K562 (cell line): Measurements from ENCODE around the gene ITPA. TPM values are rescaled to one million over a fixed set of nuclear protein-coding genes. Genes with fewer than 3 reads are reported as not detected.

ENCODE experiments used
- CHD2 ChIP-seq: IDR thresholded peaks from 2 replicates; pipeline ENCODE4 v1.6.1; 2011; ENCODE audit warnings: low read depth, low read length
- ELF4 ChIP-seq: fragments of 450-650 bp; formaldehyde crosslinking; IDR thresholded peaks from 2 replicates; pipeline ENCODE4 v1.4.0; 2022; ENCODE audit warnings: missing genetic modification characterization
- ERF ChIP-seq: fragments of 450-650 bp; formaldehyde crosslinking; IDR thresholded peaks from 2 replicates; pipeline ENCODE4 v1.4.0; 2020; ENCODE audit warnings: mild to moderate bottlenecking, mixed read lengths
- GABPB1 ChIP-seq: sonication (generic); formaldehyde crosslinking; IDR thresholded peaks from 2 replicates; pipeline ENCODE4 v1.8.0; 2022; ENCODE audit warnings: mild to moderate bottlenecking, missing genetic modification reagents
- GTF2E2 ChIP-seq: fragments of 200-800 bp; sonication (Bioruptor generic); IDR thresholded peaks from 2 replicates; pipeline ENCODE4 v1.6.1; 2016; ENCODE audit warnings: missing genetic modification characterization, missing compliant biosample characterization
- HNRNPK ChIP-seq: fragments of 200-400 bp; formaldehyde crosslinking; IDR thresholded peaks from one replicate; pipeline ENCODE4 v1.6.1; 2018; ENCODE audit warnings: mild to moderate bottlenecking, low read depth, low read length; ENCODE audit not compliant: poor library complexity, severe bottlenecking
- NBN ChIP-seq: fragments of 450-650 bp; IDR thresholded peaks from 2 replicates; pipeline ENCODE4 v1.6.1; 2016; ENCODE audit warnings: low read depth, mild to moderate bottlenecking
- NFE2 ChIP-seq: IDR thresholded peaks from 2 replicates; pipeline ENCODE4 v1.6.1; 2014; ENCODE audit warnings: antibody characterized with exemption, low read depth
- NR4A1 ChIP-seq, 2 experiments: fragments of 250-450 bp in 1 of 2; fragments of 450-650 bp in 1 of 2; sonication (Bioruptor Pico) in 1 of 2; IDR thresholded peaks; 2 replicates each; pipeline versions ENCODE4 v1.4.0 to v1.6.1; 2016 to 2020; ENCODE audit warnings: mild to moderate bottlenecking in 2 of 2, missing compliant biosample characterization in 1 of 2, missing genetic modification characterization in 1 of 2, moderate library complexity in 1 of 2
- RHOXF2B ChIP-seq: fragments of 250-450 bp; sonication (Bioruptor Pico); conservative IDR thresholded peaks from 2 replicates; pipeline ENCODE4 v1.5.1; 2021
- SMAD1 ChIP-seq: fragments of 150-350 bp; IDR thresholded peaks from 2 replicates; pipeline ENCODE4 v1.6.1; 2014; ENCODE audit warnings: low read length, low read depth; ENCODE audit not compliant: partially characterized antibody
- TAF1 ChIP-seq: IDR thresholded peaks from 2 replicates; pipeline ENCODE4 v1.6.1; 2011; ENCODE audit warnings: mild to moderate bottlenecking, low read length, moderate library complexity; ENCODE audit not compliant: insufficient read depth, control insufficient read depth, severe bottlenecking; ENCODE audit errors: extremely low read depth
- TOE1 ChIP-seq, 2 experiments: fragments of 450-650 bp in 1 of 2; sonication (generic) in 1 of 2; formaldehyde crosslinking in 1 of 2; IDR thresholded peaks; 2 replicates each; pipeline versions ENCODE4 v1.7.1 to v1.8.0; 2016 to 2022; ENCODE audit warnings: borderline replicate concordance in 2 of 2, mild to moderate bottlenecking in 2 of 2, antibody characterized with exemption in 1 of 2, inconsistent platforms in 1 of 2, low read depth in 1 of 2, missing genetic modification reagents in 1 of 2, moderate library complexity in 1 of 2
- TRIM24 ChIP-seq, 2 experiments: fragments of 450-650 bp; IDR thresholded peaks; 2 replicates each; pipeline ENCODE4 v1.6.1; 2016
- ZFX ChIP-seq: sonication (generic); formaldehyde crosslinking; IDR thresholded peaks from 2 replicates; pipeline ENCODE4 v1.8.0; 2022; ENCODE audit warnings: mild to moderate bottlenecking, missing genetic modification reagents, moderate library complexity
- polyA plus RNA-seq, 8 experiments: library from polyadenylated mRNA; depleted of rRNA in 4 of 8; stranded (reverse) in 5 of 8; unstranded in 3 of 8; fragments of >200 nt; fragmentation: Nextera tagmentation in 2 of 8; fragmentation: Illumina TruSeq in 1 of 8; extraction: Ambion mirVana in 2 of 8; extraction: Trizol in 1 of 8; gene quantifications; 2 replicates each; pipeline versions ENCODE4 v1.2.1 to v1.2.3, GENCODE V29; 2011 to 2014; ENCODE audit warnings: inconsistent platforms in 1 of 8, missing spikeins in 1 of 8
- total RNA-seq, 7 experiments: library from RNA; depleted of rRNA in 6 of 7; stranded (reverse); fragments of >200 nt in 6 of 7; fragmentation: Illumina TruSeq in 2 of 7; extraction: Trizol in 2 of 7; gene quantifications; 2 replicates each; pipeline versions ENCODE4 v1.2.1 to v1.2.3, GENCODE V29; 2011 to 2021; ENCODE audit warnings: low replicate concordance in 1 of 7
- TF ChIP-seq, protein P1 (sequence below), 2 experiments: fragments of 450-650 bp in 1 of 2; sonication (generic) in 1 of 2; formaldehyde crosslinking in 1 of 2; IDR thresholded peaks; 2 replicates each; pipeline versions ENCODE4 v1.7.1 to v1.9.0; 2016 to 2022; ENCODE audit warnings: inconsistent platforms in 1 of 2, mild to moderate bottlenecking in 1 of 2, missing genetic modification reagents in 1 of 2
- TF ChIP-seq, protein P2 (sequence below): fragments of 250-450 bp; sonication (Bioruptor Pico); IDR thresholded peaks from 2 replicates; pipeline ENCODE4 v1.8.0; 2022; ENCODE audit warnings: inconsistent platforms

Gene ITPA
- total and polyA plus RNA-seq, 9 of the 15 experiments (the other 6 are each of a cell fraction or from before 2014, with no cell fraction given) = 5.0 to 79.7 (median 36.7) TPM

DNA sequence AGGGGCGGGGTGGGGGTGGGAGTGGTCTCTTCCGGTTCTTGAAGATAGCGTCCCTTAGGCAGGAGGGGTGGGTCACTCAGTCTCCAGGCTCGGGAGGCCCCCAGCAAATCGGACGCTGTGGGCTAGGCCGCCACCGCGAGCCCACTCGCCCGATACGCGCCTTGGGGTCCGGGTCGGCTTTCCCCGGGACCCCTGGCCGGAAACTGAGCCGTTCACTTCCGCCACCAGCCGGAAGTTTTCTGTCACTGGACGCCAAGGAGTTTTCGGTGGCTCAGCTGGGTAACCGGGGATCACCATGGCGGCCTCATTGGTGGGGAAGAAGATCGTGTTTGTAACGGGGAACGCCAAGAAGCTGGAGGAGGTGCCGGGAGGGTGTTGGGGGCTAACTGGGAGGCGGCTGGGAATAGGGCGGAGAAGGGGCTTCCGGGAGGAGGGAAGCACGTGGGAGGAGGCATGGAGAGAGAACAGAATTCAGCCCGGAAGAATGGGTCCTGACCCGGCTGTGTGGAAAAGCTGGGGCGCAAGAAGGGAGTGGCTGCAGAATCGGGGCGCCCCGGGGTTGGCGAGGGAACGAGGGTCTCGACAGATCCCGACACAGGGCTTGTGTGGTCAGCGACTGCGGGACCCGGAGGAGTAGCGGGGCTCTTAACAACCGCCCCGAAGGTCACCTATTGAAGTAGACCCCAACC lies at the start of gene ITPA (continued):
- TF ChIP-seq, protein P1, sequence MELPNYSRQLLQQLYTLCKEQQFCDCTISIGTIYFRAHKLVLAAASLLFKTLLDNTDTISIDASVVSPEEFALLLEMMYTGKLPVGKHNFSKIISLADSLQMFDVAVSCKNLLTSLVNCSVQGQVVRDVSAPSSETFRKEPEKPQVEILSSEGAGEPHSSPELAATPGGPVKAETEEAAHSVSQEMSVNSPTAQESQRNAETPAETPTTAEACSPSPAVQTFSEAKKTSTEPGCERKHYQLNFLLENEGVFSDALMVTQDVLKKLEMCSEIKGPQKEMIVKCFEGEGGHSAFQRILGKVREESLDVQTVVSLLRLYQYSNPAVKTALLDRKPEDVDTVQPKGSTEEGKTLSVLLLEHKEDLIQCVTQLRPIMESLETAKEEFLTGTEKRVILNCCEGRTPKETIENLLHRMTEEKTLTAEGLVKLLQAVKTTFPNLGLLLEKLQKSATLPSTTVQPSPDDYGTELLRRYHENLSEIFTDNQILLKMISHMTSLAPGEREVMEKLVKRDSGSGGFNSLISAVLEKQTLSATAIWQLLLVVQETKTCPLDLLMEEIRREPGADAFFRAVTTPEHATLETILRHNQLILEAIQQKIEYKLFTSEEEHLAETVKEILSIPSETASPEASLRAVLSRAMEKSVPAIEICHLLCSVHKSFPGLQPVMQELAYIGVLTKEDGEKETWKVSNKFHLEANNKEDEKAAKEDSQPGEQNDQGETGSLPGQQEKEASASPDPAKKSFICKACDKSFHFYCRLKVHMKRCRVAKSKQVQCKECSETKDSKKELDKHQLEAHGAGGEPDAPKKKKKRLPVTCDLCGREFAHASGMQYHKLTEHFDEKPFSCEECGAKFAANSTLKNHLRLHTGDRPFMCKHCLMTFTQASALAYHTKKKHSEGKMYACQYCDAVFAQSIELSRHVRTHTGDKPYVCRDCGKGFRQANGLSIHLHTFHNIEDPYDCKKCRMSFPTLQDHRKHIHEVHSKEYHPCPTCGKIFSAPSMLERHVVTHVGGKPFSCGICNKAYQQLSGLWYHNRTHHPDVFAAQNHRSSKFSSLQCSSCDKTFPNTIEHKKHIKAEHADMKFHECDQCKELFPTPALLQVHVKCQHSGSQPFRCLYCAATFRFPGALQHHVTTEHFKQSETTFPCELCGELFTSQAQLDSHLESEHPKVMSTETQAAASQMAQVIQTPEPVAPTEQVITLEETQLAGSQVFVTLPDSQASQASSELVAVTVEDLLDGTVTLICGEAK (IDR thresholded peaks at IDR 0.05) = peak; percentile 94
- TF ChIP-seq, protein P1 (CRISPR knock-in tag; IDR thresholded peaks at IDR 0.05) = no peak
- TF ChIP-seq HNRNPK (no peak), CHD2 (no peak), NFE2 (no peak), RHOXF2B (CRISPR knock-in tag) (no peak), NR4A1 (CRISPR knock-in tag; IDR thresholded peaks at IDR 0.05) (no peak), NR4A1 (tag; IDR thresholded peaks at IDR 0.05) (no peak), TOE1 (IDR thresholded peaks at IDR 0.05; ENCODE audit: borderline replicate concordance) (peak; percentile 41; the same call in 1 of the 2 replicates), TOE1 (CRISPR knock-in tag; IDR thresholded peaks at IDR 0.05; ENCODE audit: borderline replicate concordance, low read depth) (no peak), GTF2E2 (tag) (peak; percentile 48), ZFX (CRISPR knock-in tag) (peak; percentile 65), SMAD1 (no peak), NBN (no peak), ELF4 (CRISPR knock-in tag) (peak; percentile 75; the same call in 1 of the 2 replicates), TAF1 (peak; percentile 53), ERF (CRISPR knock-in tag) (no peak), TRIM24 (IDR thresholded peaks at IDR 0.05) (peak in 1 of 2 experiments; percentile 19; a peak in 1 of 4 replicates), GABPB1 (CRISPR knock-in tag) (peak; percentile 81)
- TF ChIP-seq, protein P2, sequence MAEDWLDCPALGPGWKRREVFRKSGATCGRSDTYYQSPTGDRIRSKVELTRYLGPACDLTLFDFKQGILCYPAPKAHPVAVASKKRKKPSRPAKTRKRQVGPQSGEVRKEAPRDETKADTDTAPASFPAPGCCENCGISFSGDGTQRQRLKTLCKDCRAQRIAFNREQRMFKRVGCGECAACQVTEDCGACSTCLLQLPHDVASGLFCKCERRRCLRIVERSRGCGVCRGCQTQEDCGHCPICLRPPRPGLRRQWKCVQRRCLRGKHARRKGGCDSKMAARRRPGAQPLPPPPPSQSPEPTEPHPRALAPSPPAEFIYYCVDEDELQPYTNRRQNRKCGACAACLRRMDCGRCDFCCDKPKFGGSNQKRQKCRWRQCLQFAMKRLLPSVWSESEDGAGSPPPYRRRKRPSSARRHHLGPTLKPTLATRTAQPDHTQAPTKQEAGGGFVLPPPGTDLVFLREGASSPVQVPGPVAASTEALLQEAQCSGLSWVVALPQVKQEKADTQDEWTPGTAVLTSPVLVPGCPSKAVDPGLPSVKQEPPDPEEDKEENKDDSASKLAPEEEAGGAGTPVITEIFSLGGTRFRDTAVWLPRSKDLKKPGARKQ (CRISPR knock-in tag) = no peak
